Ishikawa (cell line): ENCODE measurements around the gene KRTAP4-9.
A peak's percentile ranks its signal among the peaks of the same experiment; 100 is the strongest.

Experiments
- CEBPB ChIP-seq: IDR thresholded peaks from 2 replicates; pipeline ENCODE4 v1.6.1; 2012
- CREB1 ChIP-seq: IDR thresholded peaks from 2 replicates; pipeline ENCODE4 v1.6.1; 2012; ENCODE audit warnings: low read depth
- EGR1 ChIP-seq: IDR thresholded peaks from 2 replicates; pipeline ENCODE4 v1.6.1; 2012
- EP300 ChIP-seq: IDR thresholded peaks from 2 replicates; pipeline ENCODE4 v1.6.1; 2012; ENCODE audit warnings: borderline replicate concordance
- FOXM1 ChIP-seq: IDR thresholded peaks from 2 replicates; pipeline ENCODE4 v1.6.1; 2012; ENCODE audit warnings: low read depth, borderline replicate concordance
- MAX ChIP-seq: IDR thresholded peaks from 2 replicates; pipeline ENCODE4 v1.6.1; 2012
- NFIC ChIP-seq: IDR thresholded peaks from 2 replicates; pipeline ENCODE4 v1.6.1; 2012
- RAD21 ChIP-seq: IDR thresholded peaks from 2 replicates; pipeline ENCODE4 v1.6.1; 2012; ENCODE audit warnings: low read depth
- REST ChIP-seq: IDR thresholded peaks from 2 replicates; pipeline ENCODE4 v1.6.1; 2012; ENCODE audit warnings: low read depth, mild to moderate bottlenecking
- TAF1 ChIP-seq: IDR thresholded peaks from 2 replicates; pipeline ENCODE4 v1.6.1; 2012; ENCODE audit warnings: low read depth, mild to moderate bottlenecking
- TCF12 ChIP-seq: IDR thresholded peaks from 2 replicates; pipeline ENCODE4 v1.6.1; 2012; ENCODE audit warnings: low read depth
- TEAD4 ChIP-seq: IDR thresholded peaks from 2 replicates; pipeline ENCODE4 v1.6.1; 2012
- USF1 ChIP-seq: IDR thresholded peaks from 2 replicates; pipeline ENCODE4 v1.6.1; 2012
- YY1 ChIP-seq: IDR thresholded peaks from 2 replicates; pipeline ENCODE4 v1.6.1; 2012; ENCODE audit warnings: low read depth
- ZBTB7A ChIP-seq: IDR thresholded peaks from 2 replicates; pipeline ENCODE4 v1.6.1; 2012; ENCODE audit warnings: low read depth

The KRTAP4-9 gene

GRCh38 chr17:41061964-41062363 lies 43.2 kb upstream of the KRTAP4-9 start:
- no peak; the same call in 1 of the 2 replicates for TF ChIP-seq RAD21
- TF ChIP-seq YY1: no peak
- peak; percentile 75 for TF ChIP-seq MAX
- TF ChIP-seq EP300: no peak
- TF ChIP-seq TEAD4: peak; percentile 43; the same call in 1 of the 2 replicates
- no peak for TF ChIP-seq EGR1
- TF ChIP-seq USF1: no peak
- no peak for TF ChIP-seq REST

GRCh38 chr17:41063449-41063848 lies 41.7 kb upstream of the KRTAP4-9 start:
- TF ChIP-seq EGR1 (no peak), FOXM1 (no peak), REST (no peak), EP300 (no peak), TCF12 (no peak), ZBTB7A (no peak), RAD21 (no peak), NFIC (no peak)

- TF ChIP-seq REST (no peak), EP300 (no peak), TAF1 (no peak), RAD21 (no peak), TCF12 (no peak), CEBPB (no peak), NFIC (no peak), FOXM1 (no peak), CREB1 (no peak), TEAD4 (no peak), EGR1 (no peak), YY1 (no peak), MAX (no peak), ZBTB7A (no peak), USF1 (no peak)
These were observed 40.9 kb upstream of the KRTAP4-9 start for GRCh38 chr17:41064301-41064700.

GRCh38 chr17:41065829-41066624 lies 39.2 kb upstream of the KRTAP4-9 start, which contains the start of gene KRTAP2-4:
Gene KRTAP2-4 (minus strand): TSS chr17:41065879. CDS start chr17:41065845, 34 bp downstream.
- no peak for TF ChIP-seq TCF12
- no peak for TF ChIP-seq MAX
- no peak for TF ChIP-seq USF1
- TF ChIP-seq ZBTB7A: no peak
- TF ChIP-seq TEAD4: no peak
- no peak for TF ChIP-seq YY1
- TF ChIP-seq EGR1: no peak
- no peak for TF ChIP-seq CREB1
- TF ChIP-seq CEBPB: no peak
- TF ChIP-seq RAD21: no peak
- no peak for TF ChIP-seq EP300
- no peak for TF ChIP-seq TAF1
- no peak for TF ChIP-seq FOXM1
- no peak for TF ChIP-seq NFIC
- TF ChIP-seq REST: no peak
